Measurements from ENCODE around the gene KLHL13.
"Not testable (repeated sequence)": the region's sequence is repeated elsewhere in the genome, so short reads cannot be mapped to it uniquely, and the experiment has no call there.

The KLHL13 gene

GRCh38 chrX:117936118-117936517 is 180.5 kb downstream of the KLHL13 start:
- DNase-seq (ENCODE audit: low spot score), result no peak
- TF ChIP-seq CTCF (conservative IDR thresholded peaks at IDR 0.05; ENCODE audit: low read depth), result no peak
- ChIA-PET CTCF (no interaction called here), POLR2A (ENCODE audit: low non-redundant PET) (no interaction called here)
- H3K27ac ChIP-seq, result no peak overlapping the region

GRCh38 chrX:117930116-117930515 is 186.5 kb downstream of the KLHL13 start:
- H3K27ac ChIP-seq; CTCF ChIA-PET; POLR2A ChIA-PET (ENCODE audit: low non-redundant PET); DNase-seq (ENCODE audit: low spot score): not testable (repeated sequence)

- POLR2A ChIA-PET (ENCODE audit: low non-redundant PET), result no interaction called here
- no peak for DNase-seq (ENCODE audit: low spot score)
- H3K27ac ChIP-seq, result no peak overlapping the region
- CTCF ChIA-PET, result interaction anchor here (0.6 kb wide), 1 partner anchor 250 kb away, joined by 3 read pairs; no protein-coding TSS in a partner anchor
- TF ChIP-seq CTCF (conservative IDR thresholded peaks at IDR 0.05; ENCODE audit: low read depth), result no peak
These were observed 196.9 kb downstream of the KLHL13 start for GRCh38 chrX:117919755-117920154.

GRCh38 chrX:117910216-117910615 is 206.4 kb downstream of the KLHL13 start:
- TF ChIP-seq CTCF (conservative IDR thresholded peaks at IDR 0.05; ENCODE audit: low read depth), result no peak
- H3K27ac ChIP-seq, result no peak overlapping the region
- ChIA-PET POLR2A (ENCODE audit: low non-redundant PET) (no interaction called here), CTCF (no interaction called here)
- DNase-seq (ENCODE audit: low spot score), result no peak

GRCh38 chrX:117898226-117898625 is 218.4 kb downstream of the KLHL13 start:
- DNase-seq (ENCODE audit: low spot score), result no peak
- CTCF ChIA-PET, result no interaction called here
- POLR2A ChIA-PET (ENCODE audit: low non-redundant PET), result no interaction called here
- H3K27ac ChIP-seq, result no peak overlapping the region
- no peak for TF ChIP-seq CTCF (conservative IDR thresholded peaks at IDR 0.05; ENCODE audit: low read depth)

- ChIA-PET POLR2A (ENCODE audit: low non-redundant PET) (no interaction called here), CTCF (no interaction called here)
- no peak for TF ChIP-seq CTCF (conservative IDR thresholded peaks at IDR 0.05; ENCODE audit: low read depth)
These were observed 221.2 kb downstream of the KLHL13 start for GRCh38 chrX:117895418-117895817.

GRCh38 chrX:117892469-117892868 is 224.1 kb downstream of the KLHL13 start:
- H3K27ac ChIP-seq, result no peak overlapping the region
- CTCF ChIA-PET, result interaction anchor here (0.9 kb wide), 1 partner anchor 54 kb away, joined by 3 read pairs; no protein-coding TSS in a partner anchor
- TF ChIP-seq CTCF (conservative IDR thresholded peaks at IDR 0.05; ENCODE audit: low read depth), result no peak
- POLR2A ChIA-PET (ENCODE audit: low non-redundant PET), result no interaction called here
- no peak for DNase-seq (ENCODE audit: low spot score)

More at GRCh38 chrX:117895418-117895817, 221.2 kb downstream of the KLHL13 start:
- no peak overlapping the region for H3K27ac ChIP-seq
- DNase-seq (ENCODE audit: low spot score), result no peak

Data from RWPE1 (cell line).